Measurements from ENCODE around the gene PTTG1.

The PTTG1 gene

GRCh38 chr5:160475864-160476438 is 54.3 kb downstream of the PTTG1 start:
- DNase-seq, result no peak

GRCh38 chr5:160477266-160477970 is 55.8 kb downstream of the PTTG1 start:
- DNase-seq, result no peak

- no peak for DNase-seq
Measured at GRCh38 chr5:160478163-160478562, 56.5 kb downstream of the PTTG1 start.

Measured in activated T-cell treated with anti-CD3 and anti-CD28 coated beads, Interleukin-2, amount 50 U/mL, for 1 hour (primary cell).